ENCODE data around the gene POU2AF1. TPM values are rescaled to one million over a fixed set of nuclear protein-coding genes. Genes with fewer than 3 reads are reported as not detected.

Gene POU2AF1
- polyA plus RNA-seq, 2 donors = 0.55 to 0.73 TPM

DNA sequence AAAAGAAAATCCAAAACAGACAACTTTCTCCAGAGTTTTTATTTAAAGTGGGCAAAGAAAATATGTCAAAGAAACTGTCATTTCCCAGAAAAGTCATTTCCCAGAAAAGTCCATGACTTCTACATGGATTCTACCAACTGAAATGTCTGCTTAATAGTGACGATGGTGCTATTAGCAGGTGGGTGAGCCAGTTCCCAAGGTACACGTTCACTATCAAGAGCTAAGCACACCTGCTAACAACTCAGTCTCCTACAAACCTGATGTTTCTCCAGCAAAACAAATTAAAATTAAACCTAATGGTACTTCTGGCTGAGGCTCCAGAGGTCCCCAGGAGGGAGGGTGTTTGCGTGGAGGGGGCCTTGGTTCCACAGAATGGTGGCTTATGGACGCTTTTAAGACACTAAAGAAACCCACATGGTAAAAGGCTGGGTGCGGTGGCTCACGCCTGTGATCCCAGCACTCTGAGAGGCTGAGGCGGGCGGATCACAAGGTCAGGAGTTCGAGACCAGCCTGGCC, 26.8 kb downstream of the POU2AF1 start:
- Histone ChIP-seq H3K4me3 (ENCODE audit: low read depth in 1 of 2, low read length in 2 of 2) (no peak overlapping the region), H3K4me1 (ENCODE audit: control insufficient read depth in 2 of 2, insufficient read depth in 2 of 2, low read length in 1 of 2) (no peaks in the 10 kb centered on the region), H3K9me3 (ENCODE audit: control insufficient read depth in 2 of 2, insufficient read depth in 1 of 2, low read depth in 1 of 2, low read length in 1 of 2) (no peaks in the 10 kb centered on the region), H3K27me3 (ENCODE audit: control insufficient read depth in 1 of 2, insufficient read depth in 2 of 2, low read length in 2 of 2) (no peaks in the 10 kb centered on the region), H3K27ac (ENCODE audit: low read depth in 2 of 2, low read length in 1 of 2) (no peak overlapping the region), H3K36me3 (ENCODE audit: control insufficient read depth in 2 of 2, insufficient read depth in 2 of 2, low read length in 1 of 2) (no peaks in the 10 kb centered on the region)
- WGBS, 2 donors = 84 to 94% methylated on average over 7 to 8 of the region's 9 CpGs

GRCh38 chr11:111351374-111352055, 27.6 kb downstream of the POU2AF1 start:
- Histone ChIP-seq H3K9me3 (ENCODE audit: control insufficient read depth in 2 of 2, insufficient read depth in 1 of 2, low read depth in 1 of 2, low read length in 1 of 2) (no peaks in the 10 kb centered on the region), H3K27ac (ENCODE audit: low read depth in 2 of 2, low read length in 1 of 2) (no peak overlapping the region), H3K4me1 (ENCODE audit: control insufficient read depth in 2 of 2, insufficient read depth in 2 of 2, low read length in 1 of 2) (no peaks in the 10 kb centered on the region), H3K27me3 (ENCODE audit: control insufficient read depth in 1 of 2, insufficient read depth in 2 of 2, low read length in 2 of 2) (no peaks in the 10 kb centered on the region), H3K4me3 (ENCODE audit: low read depth in 1 of 2, low read length in 2 of 2) (no peak overlapping the region), H3K36me3 (ENCODE audit: control insufficient read depth in 2 of 2, insufficient read depth in 2 of 2, low read length in 1 of 2) (no peaks in the 10 kb centered on the region)
- 66 to 79% methylated on average over 10 of the region's 10 CpGs for WGBS, 2 donors

GRCh38 chr11:111350811-111351210, 28.3 kb downstream of the POU2AF1 start:
- Histone ChIP-seq H3K36me3 (ENCODE audit: control insufficient read depth in 2 of 2, insufficient read depth in 2 of 2, low read length in 1 of 2) (no peaks in the 10 kb centered on the region), H3K9me3 (ENCODE audit: control insufficient read depth in 2 of 2, insufficient read depth in 1 of 2, low read depth in 1 of 2, low read length in 1 of 2) (no peaks in the 10 kb centered on the region), H3K4me1 (ENCODE audit: control insufficient read depth in 2 of 2, insufficient read depth in 2 of 2, low read length in 1 of 2) (no peaks in the 10 kb centered on the region), H3K27ac (ENCODE audit: low read depth in 2 of 2, low read length in 1 of 2) (no peak overlapping the region), H3K4me3 (ENCODE audit: low read depth in 1 of 2, low read length in 2 of 2) (no peak overlapping the region), H3K27me3 (ENCODE audit: control insufficient read depth in 1 of 2, insufficient read depth in 2 of 2, low read length in 2 of 2) (no peaks in the 10 kb centered on the region)
- whole genome bisulfite sequencing, 2 donors = 53 to 60% methylated on average over 1 of the region's 1 CpG

- Histone ChIP-seq H3K9me3 (ENCODE audit: control insufficient read depth in 2 of 2, insufficient read depth in 1 of 2, low read depth in 1 of 2, low read length in 1 of 2) (no peaks in the 10 kb centered on the region), H3K27me3 (ENCODE audit: control insufficient read depth in 1 of 2, insufficient read depth in 2 of 2, low read length in 2 of 2) (no peaks in the 10 kb centered on the region), H3K4me3 (ENCODE audit: low read depth in 1 of 2, low read length in 2 of 2) (no peak overlapping the region), H3K27ac (ENCODE audit: low read depth in 2 of 2, low read length in 1 of 2) (no peak overlapping the region), H3K4me1 (ENCODE audit: control insufficient read depth in 2 of 2, insufficient read depth in 2 of 2, low read length in 1 of 2) (no peaks in the 10 kb centered on the region), H3K36me3 (ENCODE audit: control insufficient read depth in 2 of 2, insufficient read depth in 2 of 2, low read length in 1 of 2) (no peaks in the 10 kb centered on the region)
- 59 to 92% methylated on average over 2 of the region's 2 CpGs for WGBS, 2 donors
Measured at GRCh38 chr11:111349191-111349695, 29.8 kb downstream of the POU2AF1 start.

GRCh38 chr11:111348147-111348546, 30.9 kb downstream of the POU2AF1 start:
- no peak overlapping the region for H3K27ac ChIP-seq (ENCODE audit: low read depth in 2 of 2, low read length in 1 of 2)
- H3K36me3 ChIP-seq (ENCODE audit: control insufficient read depth in 2 of 2, insufficient read depth in 2 of 2, low read length in 1 of 2) = no peaks in the 10 kb centered on the region
- no peaks in the 10 kb centered on the region for H3K27me3 ChIP-seq (ENCODE audit: control insufficient read depth in 1 of 2, insufficient read depth in 2 of 2, low read length in 2 of 2)
- H3K9me3 ChIP-seq (ENCODE audit: control insufficient read depth in 2 of 2, insufficient read depth in 1 of 2, low read depth in 1 of 2, low read length in 1 of 2) = no peaks in the 10 kb centered on the region
- 71 to 80% methylated on average over 3 of the region's 3 CpGs for WGBS, 2 donors
- no peaks in the 10 kb centered on the region for H3K4me1 ChIP-seq (ENCODE audit: control insufficient read depth in 2 of 2, insufficient read depth in 2 of 2, low read length in 1 of 2)
- no peak overlapping the region for H3K4me3 ChIP-seq (ENCODE audit: low read depth in 1 of 2, low read length in 2 of 2)

GRCh38 chr11:111347723-111348115, 31.4 kb downstream of the POU2AF1 start:
- Histone ChIP-seq H3K27me3 (ENCODE audit: control insufficient read depth in 1 of 2, insufficient read depth in 2 of 2, low read length in 2 of 2) (no peaks in the 10 kb centered on the region), H3K36me3 (ENCODE audit: control insufficient read depth in 2 of 2, insufficient read depth in 2 of 2, low read length in 1 of 2) (no peaks in the 10 kb centered on the region), H3K4me3 (ENCODE audit: low read depth in 1 of 2, low read length in 2 of 2) (no peak overlapping the region), H3K9me3 (ENCODE audit: control insufficient read depth in 2 of 2, insufficient read depth in 1 of 2, low read depth in 1 of 2, low read length in 1 of 2) (no peaks in the 10 kb centered on the region), H3K4me1 (ENCODE audit: control insufficient read depth in 2 of 2, insufficient read depth in 2 of 2, low read length in 1 of 2) (no peaks in the 10 kb centered on the region), H3K27ac (ENCODE audit: low read depth in 2 of 2, low read length in 1 of 2) (no peak overlapping the region)
- WGBS, 2 donors = 78 to 82% methylated on average over 3 of the region's 3 CpGs

GRCh38 chr11:111347002-111347722, 31.9 kb downstream of the POU2AF1 start:
- H3K27me3 ChIP-seq (ENCODE audit: control insufficient read depth in 1 of 2, insufficient read depth in 2 of 2, low read length in 2 of 2) = no peaks in the 10 kb centered on the region
- H3K9me3 ChIP-seq (ENCODE audit: control insufficient read depth in 2 of 2, insufficient read depth in 1 of 2, low read depth in 1 of 2, low read length in 1 of 2) = no peaks in the 10 kb centered on the region
- H3K27ac ChIP-seq (ENCODE audit: low read depth in 2 of 2, low read length in 1 of 2) = no peak overlapping the region
- no peaks in the 10 kb centered on the region for H3K36me3 ChIP-seq (ENCODE audit: control insufficient read depth in 2 of 2, insufficient read depth in 2 of 2, low read length in 1 of 2)
- H3K4me1 ChIP-seq (ENCODE audit: control insufficient read depth in 2 of 2, insufficient read depth in 2 of 2, low read length in 1 of 2) = no peaks in the 10 kb centered on the region
- WGBS, 2 donors = 81 to 83% methylated on average over 6 of the region's 6 CpGs
- H3K4me3 ChIP-seq (ENCODE audit: low read depth in 1 of 2, low read length in 2 of 2) = no peak overlapping the region

GRCh38 chr11:111344032-111344431, 35.0 kb downstream of the POU2AF1 start:
- WGBS, 2 donors = 53 to 60% methylated on average over 3 of the region's 3 CpGs
- no peaks in the 10 kb centered on the region for H3K27me3 ChIP-seq (ENCODE audit: control insufficient read depth in 1 of 2, insufficient read depth in 2 of 2, low read length in 2 of 2)
- no peaks in the 10 kb centered on the region for H3K9me3 ChIP-seq (ENCODE audit: control insufficient read depth in 2 of 2, insufficient read depth in 1 of 2, low read depth in 1 of 2, low read length in 1 of 2)
- H3K27ac ChIP-seq (ENCODE audit: low read depth in 2 of 2, low read length in 1 of 2) = no peak overlapping the region
- no peak overlapping the region for H3K4me3 ChIP-seq (ENCODE audit: low read depth in 1 of 2, low read length in 2 of 2)
- no peaks in the 10 kb centered on the region for H3K36me3 ChIP-seq (ENCODE audit: control insufficient read depth in 2 of 2, insufficient read depth in 2 of 2, low read length in 1 of 2)
- no peaks in the 10 kb centered on the region for H3K4me1 ChIP-seq (ENCODE audit: control insufficient read depth in 2 of 2, insufficient read depth in 2 of 2, low read length in 1 of 2)

GRCh38 chr11:111342329-111342728, 36.7 kb downstream of the POU2AF1 start:
- H3K36me3 ChIP-seq (ENCODE audit: control insufficient read depth in 2 of 2, insufficient read depth in 2 of 2, low read length in 1 of 2) = no peaks in the 10 kb centered on the region
- H3K4me1 ChIP-seq (ENCODE audit: control insufficient read depth in 2 of 2, insufficient read depth in 2 of 2, low read length in 1 of 2) = no peaks in the 10 kb centered on the region
- no peaks in the 10 kb centered on the region for H3K27me3 ChIP-seq (ENCODE audit: control insufficient read depth in 1 of 2, insufficient read depth in 2 of 2, low read length in 2 of 2)
- no peak overlapping the region for H3K4me3 ChIP-seq (ENCODE audit: low read depth in 1 of 2, low read length in 2 of 2)
- H3K9me3 ChIP-seq (ENCODE audit: control insufficient read depth in 2 of 2, insufficient read depth in 1 of 2, low read depth in 1 of 2, low read length in 1 of 2) = no peaks in the 10 kb centered on the region
- WGBS, 2 donors = 69 to 82% methylated on average over 3 of the region's 3 CpGs
- no peak overlapping the region for H3K27ac ChIP-seq (ENCODE audit: low read depth in 2 of 2, low read length in 1 of 2)

All from esophagus (tissue), 2 donors.